PC-9 (cell line): ENCODE results near the gene CDH13. TPM values are rescaled to one million over a fixed set of nuclear protein-coding genes. Genes with fewer than 3 reads are reported as not detected.

ENCODE experiments used
- BruUV-seq: library from RNA; stranded (reverse); fragments of 400-500 nt; replicated peaks from 2 replicates; lab custom pipeline; 2021; lab: Mats Ljungman, UMichigan
- CTCF ChIA-PET: fragments of 300-600 bp; sonication (Branson Sonifier 250); formaldehyde crosslinking; loops from one replicate; lab custom pipeline; 2022; ENCODE audit warnings: antibody characterized with exemption; lab: Charles Lee
- POLR2A ChIA-PET: fragments of 300-600 bp; sonication (Branson Sonifier 250); formaldehyde crosslinking; loops from one replicate; lab custom pipeline; 2022; ENCODE audit warnings: antibody characterized with exemption; ENCODE audit not compliant: unreplicated experiment; lab: Charles Lee
- DNase-seq, 2 experiments: peaks; one replicate each; pipeline versions ENCODE4 v3.0.0 to v3.0.0-alpha.2; 2015 to 2022; ENCODE audit warnings: mixed read lengths in 1 of 2
- H2AFZ ChIP-seq: fragments of 200-600 bp; sonication (generic); 2 replicates; pipeline ENCODE4 v1.8.1; 2017; ENCODE audit warnings: antibody characterized with exemption
- H3F3A ChIP-seq: fragments of 200-600 bp; sonication (generic); 2 replicates; pipeline ENCODE4 v1.8.1; 2017; ENCODE audit warnings: antibody characterized with exemption, mild to moderate bottlenecking, low read depth; ENCODE audit not compliant: insufficient read depth
- H3K27ac ChIP-seq: fragments of 200-600 bp; sonication (generic); 2 replicates; pipeline ENCODE4 v1.6.1; 2016; ENCODE audit warnings: mixed run types
- H3K27me3 ChIP-seq: fragments of 200-600 bp; sonication (generic); 2 replicates; pipeline ENCODE4 v1.6.1; 2016; ENCODE audit warnings: low read depth, mixed run types; ENCODE audit not compliant: insufficient read depth
- H3K36me3 ChIP-seq: fragments of 200-600 bp; sonication (generic); 2 replicates; pipeline ENCODE4 v1.6.1; 2016; ENCODE audit warnings: low read depth, mixed run types
- H3K4me1 ChIP-seq: fragments of 200-600 bp; sonication (generic); replicated peaks from 2 replicates; pipeline ENCODE4 v1.6.1; 2016; ENCODE audit warnings: mixed run types; ENCODE audit not compliant: insufficient read depth
- H3K4me2 ChIP-seq: fragments of 200-600 bp; sonication (generic); 2 replicates; pipeline ENCODE4 v1.6.1; 2017; ENCODE audit warnings: mixed run types
- H3K4me3 ChIP-seq: fragments of 200-600 bp; sonication (generic); 2 replicates; pipeline ENCODE4 v1.6.1; 2016; ENCODE audit warnings: mixed run types
- H3K79me2 ChIP-seq: fragments of 200-600 bp; sonication (generic); 2 replicates; pipeline ENCODE4 v1.6.1; 2017; ENCODE audit warnings: low read depth, mixed run types
- H3K9me2 ChIP-seq: fragments of 200-600 bp; sonication (generic); 2 replicates; pipeline ENCODE4 v1.8.1; 2017; ENCODE audit warnings: mild to moderate bottlenecking; ENCODE audit not compliant: insufficient read depth
- H3K9me3 ChIP-seq: fragments of 200-600 bp; sonication (generic); 2 replicates; pipeline ENCODE4 v1.8.1; 2016; ENCODE audit warnings: low read depth; ENCODE audit not compliant: insufficient read depth
- H4K20me1 ChIP-seq: fragments of 200-600 bp; sonication (generic); 2 replicates; pipeline ENCODE4 v1.8.1; 2017; ENCODE audit not compliant: insufficient read depth
- CTCF ChIP-seq: fragments of 200-600 bp; sonication (generic); conservative IDR thresholded peaks from 2 replicates; pipeline ENCODE4 v1.6.1; 2017; ENCODE audit warnings: mixed run types, antibody characterized with exemption, mild to moderate bottlenecking, moderate library complexity
- EZH2 ChIP-seq: fragments of 200-600 bp; sonication (generic); IDR thresholded peaks from 2 replicates; pipeline ENCODE4 v1.8.0; 2017; ENCODE audit warnings: antibody characterized with exemption, low read depth
- intact Hi-C: fragments of 100-400 bp; cut with micrococcal nuclease; formaldehyde crosslinking; loops from one replicate; pipeline ENCODE4 v1.10.0; 2022; ENCODE audit not compliant: unreplicated experiment
- total RNA-seq: library from RNA; stranded (reverse); gene quantifications from 2 replicates; pipeline ENCODE4 v1.2.3, GENCODE V29; 2021

CDH13 gene
- total RNA-seq, 1 experiment from 2014 or later = 0.24 TPM

DNA sequence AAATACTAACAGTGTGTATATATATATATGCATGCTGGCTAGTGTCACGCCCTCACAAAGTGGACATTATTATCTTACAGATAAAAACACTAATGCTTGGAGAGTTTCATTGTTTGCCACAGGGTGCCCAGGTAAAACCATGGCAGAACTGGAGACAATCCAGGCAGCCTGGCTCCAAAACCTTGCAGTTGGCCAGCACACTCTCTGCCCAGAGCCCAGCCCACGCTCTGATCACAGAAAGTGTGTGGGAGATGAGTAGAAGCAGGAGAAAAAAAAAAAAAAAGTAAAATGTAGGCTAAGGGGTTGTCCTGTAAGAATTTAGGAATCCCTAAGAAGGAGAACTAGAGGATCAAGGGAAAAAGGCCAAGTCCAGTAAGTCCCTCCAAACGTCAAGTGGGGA, 538.0 kb downstream of the CDH13 start:
- no peak for TF ChIP-seq CTCF
- TF ChIP-seq EZH2 = no peak
- H3K9me2 ChIP-seq = no peaks in the 10 kb centered on the region
- H3F3A ChIP-seq = no peaks in the 10 kb centered on the region
- no peak overlapping the region for H3K27ac ChIP-seq
- CTCF ChIA-PET = no interaction called here
- no peak overlapping the region for H3K4me3 ChIP-seq
- POLR2A ChIA-PET = no interaction called here
- H2AFZ ChIP-seq = no peak overlapping the region
- no peaks in the 10 kb centered on the region for H3K9me3 ChIP-seq
- no peak for DNase-seq
- BruUV-seq = no TSS peak
- no peaks in the 10 kb centered on the region for H3K79me2 ChIP-seq
- H3K36me3 ChIP-seq = no peaks in the 10 kb centered on the region
- intact Hi-C loops = no loop called here
- no peak overlapping the region for H3K4me2 ChIP-seq
- H4K20me1 ChIP-seq = no peaks in the 10 kb centered on the region
- H3K27me3 ChIP-seq = 0 out of 2 replicates have a peak, but pooled peaks cover 5% of the 10 kb centered on the region
- no peaks in the 10 kb centered on the region for H3K4me1 ChIP-seq

GRCh38 chr16:83171396-83171795, 544.6 kb downstream of the CDH13 start:
- BruUV-seq = no TSS peak
- intact Hi-C loops = no loop called here
- H4K20me1 ChIP-seq = no peaks in the 10 kb centered on the region
- TF ChIP-seq EZH2 = no peak
- TF ChIP-seq CTCF = no peak
- CTCF ChIA-PET = no interaction called here
- H3K4me1 ChIP-seq = no peaks in the 10 kb centered on the region
- no peak overlapping the region for H3K27ac ChIP-seq
- no peak overlapping the region for H3K4me3 ChIP-seq
- POLR2A ChIA-PET = no interaction called here
- H3K9me2 ChIP-seq = no peaks in the 10 kb centered on the region
- H3F3A ChIP-seq = no peaks in the 10 kb centered on the region
- no peak overlapping the region for H3K4me2 ChIP-seq
- no peak overlapping the region for H2AFZ ChIP-seq
- no peaks in the 10 kb centered on the region for H3K36me3 ChIP-seq
- DNase-seq = no peak
- peaks cover 10% of the 10 kb centered on the region; the same call in 1 of the 2 replicates for H3K27me3 ChIP-seq
- no peaks in the 10 kb centered on the region for H3K9me3 ChIP-seq
- no peaks in the 10 kb centered on the region for H3K79me2 ChIP-seq

GRCh38 chr16:83174671-83175070, 547.9 kb downstream of the CDH13 start:
- Histone ChIP-seq H3K9me2 (no peaks in the 10 kb centered on the region), H3K4me2 (no peak overlapping the region), H3K27me3 (peaks cover 10% of the 10 kb centered on the region; the same call in 1 of the 2 replicates), H3K4me3 (no peak overlapping the region), H2AFZ (no peak overlapping the region), H3K27ac (no peak overlapping the region), H3K4me1 (no peaks in the 10 kb centered on the region), H3K9me3 (no peaks in the 10 kb centered on the region), H3K79me2 (no peaks in the 10 kb centered on the region), H3F3A (no peaks in the 10 kb centered on the region), H3K36me3 (no peaks in the 10 kb centered on the region), H4K20me1 (no peaks in the 10 kb centered on the region)
- intact Hi-C loops = no loop called here
- DNase-seq = no peak
- no TSS peak for BruUV-seq
- POLR2A ChIA-PET = no interaction called here
- TF ChIP-seq EZH2 (no peak), CTCF (no peak)
- CTCF ChIA-PET = no interaction called here
